PC-9 (cell line): Measurements from ENCODE around the gene ZNF275. TPM values are rescaled to one million over a fixed set of nuclear protein-coding genes. Genes with fewer than 3 reads are reported as not detected.

ENCODE experiments used
- BruUV-seq: library from RNA; stranded (reverse); fragments of 400-500 nt; replicated peaks from 2 replicates; lab custom pipeline; 2021; lab: Mats Ljungman, UMichigan
- CTCF ChIA-PET: fragments of 300-600 bp; sonication (Branson Sonifier 250); formaldehyde crosslinking; loops from one replicate; lab custom pipeline; 2022; ENCODE audit warnings: antibody characterized with exemption; lab: Charles Lee
- POLR2A ChIA-PET: fragments of 300-600 bp; sonication (Branson Sonifier 250); formaldehyde crosslinking; loops from one replicate; lab custom pipeline; 2022; ENCODE audit warnings: antibody characterized with exemption; ENCODE audit not compliant: unreplicated experiment; lab: Charles Lee
- DNase-seq, 2 experiments: peaks; one replicate each; pipeline versions ENCODE4 v3.0.0 to v3.0.0-alpha.2; 2015 to 2022; ENCODE audit warnings: mixed read lengths in 1 of 2
- H2AFZ ChIP-seq: fragments of 200-600 bp; sonication (generic); 2 replicates; pipeline ENCODE4 v1.8.1; 2017; ENCODE audit warnings: antibody characterized with exemption
- H3F3A ChIP-seq: fragments of 200-600 bp; sonication (generic); 2 replicates; pipeline ENCODE4 v1.8.1; 2017; ENCODE audit warnings: antibody characterized with exemption, mild to moderate bottlenecking, low read depth; ENCODE audit not compliant: insufficient read depth
- H3K27ac ChIP-seq: fragments of 200-600 bp; sonication (generic); 2 replicates; pipeline ENCODE4 v1.6.1; 2016; ENCODE audit warnings: mixed run types
- H3K27me3 ChIP-seq: fragments of 200-600 bp; sonication (generic); 2 replicates; pipeline ENCODE4 v1.6.1; 2016; ENCODE audit warnings: low read depth, mixed run types; ENCODE audit not compliant: insufficient read depth
- H3K36me3 ChIP-seq: fragments of 200-600 bp; sonication (generic); 2 replicates; pipeline ENCODE4 v1.6.1; 2016; ENCODE audit warnings: low read depth, mixed run types
- H3K4me1 ChIP-seq: fragments of 200-600 bp; sonication (generic); replicated peaks from 2 replicates; pipeline ENCODE4 v1.6.1; 2016; ENCODE audit warnings: mixed run types; ENCODE audit not compliant: insufficient read depth
- H3K4me2 ChIP-seq: fragments of 200-600 bp; sonication (generic); 2 replicates; pipeline ENCODE4 v1.6.1; 2017; ENCODE audit warnings: mixed run types
- H3K4me3 ChIP-seq: fragments of 200-600 bp; sonication (generic); 2 replicates; pipeline ENCODE4 v1.6.1; 2016; ENCODE audit warnings: mixed run types
- H3K79me2 ChIP-seq: fragments of 200-600 bp; sonication (generic); 2 replicates; pipeline ENCODE4 v1.6.1; 2017; ENCODE audit warnings: low read depth, mixed run types
- H3K9me2 ChIP-seq: fragments of 200-600 bp; sonication (generic); 2 replicates; pipeline ENCODE4 v1.8.1; 2017; ENCODE audit warnings: mild to moderate bottlenecking; ENCODE audit not compliant: insufficient read depth
- H3K9me3 ChIP-seq: fragments of 200-600 bp; sonication (generic); 2 replicates; pipeline ENCODE4 v1.8.1; 2016; ENCODE audit warnings: low read depth; ENCODE audit not compliant: insufficient read depth
- H4K20me1 ChIP-seq: fragments of 200-600 bp; sonication (generic); 2 replicates; pipeline ENCODE4 v1.8.1; 2017; ENCODE audit not compliant: insufficient read depth
- CTCF ChIP-seq: fragments of 200-600 bp; sonication (generic); conservative IDR thresholded peaks from 2 replicates; pipeline ENCODE4 v1.6.1; 2017; ENCODE audit warnings: mixed run types, antibody characterized with exemption, mild to moderate bottlenecking, moderate library complexity
- EZH2 ChIP-seq: fragments of 200-600 bp; sonication (generic); IDR thresholded peaks from 2 replicates; pipeline ENCODE4 v1.8.0; 2017; ENCODE audit warnings: antibody characterized with exemption, low read depth
- intact Hi-C: fragments of 100-400 bp; cut with micrococcal nuclease; formaldehyde crosslinking; loops from one replicate; pipeline ENCODE4 v1.10.0; 2022; ENCODE audit not compliant: unreplicated experiment
- total RNA-seq: library from RNA; stranded (reverse); gene quantifications from 2 replicates; pipeline ENCODE4 v1.2.3, GENCODE V29; 2021

The ZNF275 gene
- total RNA-seq, 1 experiment from 2014 or later, result 7.1 TPM

- Histone ChIP-seq H3K27me3 (peaks cover 13% of the 10 kb centered on the region; the same call in 1 of the 2 replicates), H3K4me1 (no peaks in the 10 kb centered on the region), H3K36me3 (no peaks in the 10 kb centered on the region), H3F3A (peaks cover 12% of the 10 kb centered on the region), H3K4me2 (no peak overlapping the region), H3K9me3 (no peaks in the 10 kb centered on the region), H3K79me2 (no peaks in the 10 kb centered on the region), H3K4me3 (no peak overlapping the region), H3K9me2 (no peaks in the 10 kb centered on the region), H2AFZ (no peak overlapping the region), H4K20me1 (no peaks in the 10 kb centered on the region), H3K27ac (no peak overlapping the region)
- intact Hi-C loops, result no loop called here
- no peak for TF ChIP-seq EZH2
- TF ChIP-seq CTCF, result no peak
- CTCF ChIA-PET, result no interaction called here
- BruUV-seq, result no TSS peak
- no peak for DNase-seq
- POLR2A ChIA-PET, result no interaction called here
Measured at GRCh38 chrX:153386097-153386496, 52.1 kb downstream of the ZNF275 start.

- Histone ChIP-seq H3K27me3 (peaks cover 13% of the 10 kb centered on the region; the same call in 1 of the 2 replicates), H3K4me3 (no peak overlapping the region), H3K9me2 (no peaks in the 10 kb centered on the region), H3K36me3 (no peaks in the 10 kb centered on the region), H3K9me3 (no peaks in the 10 kb centered on the region), H3F3A (peaks cover 12% of the 10 kb centered on the region), H2AFZ (no peak overlapping the region), H3K79me2 (no peaks in the 10 kb centered on the region), H3K4me1 (no peaks in the 10 kb centered on the region), H3K4me2 (no peak overlapping the region), H3K27ac (no peak overlapping the region), H4K20me1 (no peaks in the 10 kb centered on the region)
- POLR2A ChIA-PET, result no interaction called here
- TF ChIP-seq CTCF (no peak), EZH2 (no peak)
- no peak for DNase-seq
- no TSS peak for BruUV-seq
- intact Hi-C loops, result no loop called here
- CTCF ChIA-PET, result no interaction called here
Measured at GRCh38 chrX:153387345-153387744, 53.4 kb downstream of the ZNF275 start.

- H3K27ac ChIP-seq, result no peak overlapping the region
- H3K9me2 ChIP-seq, result no peaks in the 10 kb centered on the region
- no peaks in the 10 kb centered on the region for H3K9me3 ChIP-seq
- no peak overlapping the region for H2AFZ ChIP-seq
- H3K27me3 ChIP-seq, result peaks cover 15% of the 10 kb centered on the region; the same call in 1 of the 2 replicates
- H3K79me2 ChIP-seq, result no peaks in the 10 kb centered on the region
- no TSS peak for BruUV-seq
- H3K4me2 ChIP-seq, result no peak overlapping the region
- H3K36me3 ChIP-seq, result no peaks in the 10 kb centered on the region
- POLR2A ChIA-PET, result no interaction called here
- CTCF ChIA-PET, result no interaction called here
- no peak for DNase-seq
- intact Hi-C loops, result no loop called here
- TF ChIP-seq CTCF (no peak), EZH2 (no peak)
- no peaks in the 10 kb centered on the region for H4K20me1 ChIP-seq
- peaks cover 5% of the 10 kb centered on the region; the same call in 1 of the 2 replicates for H3F3A ChIP-seq
- no peak overlapping the region for H3K4me3 ChIP-seq
- no peaks in the 10 kb centered on the region for H3K4me1 ChIP-seq
Measured at GRCh38 chrX:153387987-153388721, 54.2 kb downstream of the ZNF275 start.
